ENCODE results near the gene SLC6A18.
A peak's percentile ranks its signal among the peaks of the same experiment; 100 is the strongest.

The SLC6A18 gene

DNA sequence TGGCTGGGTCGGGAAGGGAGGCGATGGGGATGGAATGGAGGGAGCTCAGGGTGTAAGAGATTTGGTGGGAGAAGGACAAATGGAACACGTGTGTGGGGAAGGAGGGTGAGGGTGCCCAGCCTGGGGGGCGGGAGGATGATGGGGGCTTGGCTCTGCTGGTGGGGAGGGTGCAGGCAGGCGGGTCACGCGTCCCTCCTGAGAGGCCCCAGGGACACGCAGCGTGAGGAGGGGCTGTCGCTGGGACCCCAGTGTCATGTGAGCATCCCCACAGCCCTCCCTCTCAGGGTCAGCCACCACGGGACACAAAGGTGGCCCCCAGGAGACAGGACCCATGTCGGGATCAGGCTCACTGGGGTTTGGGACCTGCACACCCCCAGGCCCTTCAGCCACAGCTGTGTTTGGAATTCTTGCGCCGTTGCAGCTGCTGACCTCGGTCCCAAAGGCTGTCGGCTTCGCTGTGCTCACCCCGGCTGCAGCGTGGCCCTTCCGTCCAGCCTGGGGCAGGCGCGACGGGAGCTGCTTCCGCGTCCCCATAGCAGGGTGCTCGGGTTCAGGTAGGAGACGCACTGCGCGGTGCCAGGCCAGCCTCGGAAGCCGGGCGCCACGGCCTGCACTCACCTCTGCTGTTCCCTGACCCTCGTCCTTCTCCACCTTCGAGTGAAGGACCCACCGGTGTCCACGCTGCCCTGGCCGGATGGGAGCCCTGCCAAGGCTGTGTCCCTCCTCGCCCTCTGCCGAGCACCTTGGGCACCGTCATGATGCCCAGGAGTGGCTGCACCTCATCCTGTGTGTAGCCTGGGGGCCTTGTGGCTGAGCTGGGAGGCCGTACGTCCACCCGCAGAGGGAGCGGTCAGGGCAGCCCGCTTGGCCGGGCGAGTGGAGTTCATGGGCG, 18.4 kb upstream of the SLC6A18 start:
- Histone ChIP-seq H3K9ac (ENCODE audit: low read length) (no peak overlapping the region), H3F3A (ENCODE audit: insufficient read depth, low read length) (no peaks in the 10 kb centered on the region), H2AFZ (ENCODE audit: low read length) (no peak overlapping the region), H3K4me1 (ENCODE audit: low read length) (peaks cover 11% of the 10 kb centered on the region), H3K27ac (ENCODE audit: low read length) (no peak overlapping the region), H3K4me3 (ENCODE audit: low read length) (no peak overlapping the region), H3K36me3 (replicated peaks; ENCODE audit: insufficient read depth, low read length) (no peaks in the 10 kb centered on the region), H3K9me3 (replicated peaks; ENCODE audit: insufficient read depth, low read length) (no peaks in the 10 kb centered on the region), H3K79me2 (ENCODE audit: low read length) (no peaks in the 10 kb centered on the region), H3K4me2 (ENCODE audit: low read depth, low read length) (no peak overlapping the region), H3K9me2 (replicated peaks; ENCODE audit: insufficient read depth, low read length) (no peaks in the 10 kb centered on the region), H3K27me3 (replicated peaks; ENCODE audit: insufficient read depth, low read length) (no peaks in the 10 kb centered on the region; the same call in 1 of the 2 replicates), H4K20me1 (ENCODE audit: insufficient read depth, low read length) (no peaks in the 10 kb centered on the region)
- DNase-seq, result no peak
- TF ChIP-seq EZH2phosphoT487 (IDR thresholded peaks at IDR 0.05; ENCODE audit: low read length) (no peak), CTCF (IDR thresholded peaks at IDR 0.05; ENCODE audit: low read length) (no peak), EZH2 (optimal IDR thresholded peaks at IDR 0.05; ENCODE audit: low read depth, low read length) (no peak)

- Histone ChIP-seq H3K27ac (ENCODE audit: low read length) (no peak overlapping the region), H3F3A (ENCODE audit: insufficient read depth, low read length) (no peaks in the 10 kb centered on the region), H3K9me3 (replicated peaks; ENCODE audit: insufficient read depth, low read length) (no peaks in the 10 kb centered on the region), H3K27me3 (replicated peaks; ENCODE audit: insufficient read depth, low read length) (no peaks in the 10 kb centered on the region), H3K9me2 (replicated peaks; ENCODE audit: insufficient read depth, low read length) (no peaks in the 10 kb centered on the region), H3K4me2 (ENCODE audit: low read depth, low read length) (no peak overlapping the region), H3K79me2 (ENCODE audit: low read length) (no peaks in the 10 kb centered on the region), H3K36me3 (replicated peaks; ENCODE audit: insufficient read depth, low read length) (no peaks in the 10 kb centered on the region), H3K4me1 (ENCODE audit: low read length) (peaks cover 11% of the 10 kb centered on the region), H3K4me3 (ENCODE audit: low read length) (no peak overlapping the region), H4K20me1 (ENCODE audit: insufficient read depth, low read length) (no peaks in the 10 kb centered on the region), H2AFZ (ENCODE audit: low read length) (no peak overlapping the region), H3K9ac (ENCODE audit: low read length) (no peak overlapping the region)
- TF ChIP-seq EZH2 (optimal IDR thresholded peaks at IDR 0.05; ENCODE audit: low read depth, low read length) (no peak), EZH2phosphoT487 (IDR thresholded peaks at IDR 0.05; ENCODE audit: low read length) (no peak), CTCF (IDR thresholded peaks at IDR 0.05; ENCODE audit: low read length) (no peak)
- no peak for DNase-seq
These were observed 17.6 kb upstream of the SLC6A18 start for GRCh38 chr5:1207555-1207954.

DNA sequence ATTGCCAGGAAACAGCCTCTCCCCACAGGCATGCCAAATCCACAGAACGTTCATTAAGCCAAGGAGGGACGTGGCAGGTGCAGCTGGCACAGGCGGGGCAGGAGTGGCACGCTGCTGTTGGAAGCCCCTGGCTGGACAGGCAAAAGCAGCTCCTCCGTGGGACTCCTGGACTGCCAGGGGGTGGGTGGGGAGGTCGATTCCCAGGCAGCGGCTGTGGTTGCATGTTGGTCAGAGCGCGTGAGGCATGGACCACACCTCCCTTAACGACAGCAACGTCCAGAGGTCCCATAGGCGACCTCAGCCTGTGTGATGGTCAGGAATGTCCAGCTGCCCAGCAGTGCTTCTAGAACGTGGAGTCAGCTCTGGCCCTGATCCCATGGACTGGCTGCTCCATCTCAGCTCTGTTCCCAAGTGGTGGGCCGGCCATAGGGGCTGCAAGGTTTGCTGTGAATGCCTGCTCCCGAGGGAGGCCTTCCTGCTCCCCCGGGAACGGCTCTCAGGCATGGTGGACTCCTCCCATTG, 16.9 kb upstream of the SLC6A18 start:
- Histone ChIP-seq H3F3A (ENCODE audit: insufficient read depth, low read length) (no peaks in the 10 kb centered on the region), H3K36me3 (replicated peaks; ENCODE audit: insufficient read depth, low read length) (no peaks in the 10 kb centered on the region), H3K79me2 (ENCODE audit: low read length) (no peaks in the 10 kb centered on the region), H3K4me2 (ENCODE audit: low read depth, low read length) (no peak overlapping the region), H3K9me2 (replicated peaks; ENCODE audit: insufficient read depth, low read length) (no peaks in the 10 kb centered on the region), H2AFZ (ENCODE audit: low read length) (peak overlapping the region; percentile 43; the same call in 1 of the 2 replicates), H3K4me3 (ENCODE audit: low read length) (no peak overlapping the region), H3K27me3 (replicated peaks; ENCODE audit: insufficient read depth, low read length) (no peaks in the 10 kb centered on the region), H3K27ac (ENCODE audit: low read length) (no peak overlapping the region), H3K9me3 (replicated peaks; ENCODE audit: insufficient read depth, low read length) (no peaks in the 10 kb centered on the region), H3K9ac (ENCODE audit: low read length) (no peak overlapping the region), H4K20me1 (ENCODE audit: insufficient read depth, low read length) (no peaks in the 10 kb centered on the region), H3K4me1 (ENCODE audit: low read length) (peaks cover 11% of the 10 kb centered on the region)
- no peak for TF ChIP-seq CTCF (IDR thresholded peaks at IDR 0.05; ENCODE audit: low read length)
- TF ChIP-seq EZH2 (optimal IDR thresholded peaks at IDR 0.05; ENCODE audit: low read depth, low read length), result no peak
- no peak for TF ChIP-seq EZH2phosphoT487 (IDR thresholded peaks at IDR 0.05; ENCODE audit: low read length)
- DNase-seq, result no peak
